Measurements from ENCODE around the gene MISP.

DNA sequence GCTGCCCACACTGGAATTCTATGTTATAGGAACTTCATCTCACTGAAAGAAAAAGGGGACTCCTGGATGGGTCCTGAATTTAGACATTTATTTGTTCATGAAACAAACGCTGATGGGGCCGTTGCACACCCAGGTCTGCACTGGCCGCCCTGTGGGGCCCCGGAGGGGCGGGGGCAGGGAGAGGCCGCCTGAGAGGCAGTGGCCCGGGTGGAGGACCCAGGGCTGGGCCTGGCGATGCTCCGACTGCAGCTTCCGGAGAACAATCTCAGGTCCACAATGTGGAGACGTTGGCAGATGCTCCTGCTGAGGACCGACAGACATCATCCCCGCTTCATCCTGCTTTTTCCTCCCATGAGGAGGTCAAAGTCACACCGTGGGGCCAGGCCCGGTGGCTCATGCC is 30.0 kb downstream of the MISP start:
- no peak for TF ChIP-seq EZH2 (IDR thresholded peaks at IDR 0.05; ENCODE audit: borderline replicate concordance, insufficient read depth, low read depth, low read length, poor library complexity, severe bottlenecking)
- TF ChIP-seq, protein P1, sequence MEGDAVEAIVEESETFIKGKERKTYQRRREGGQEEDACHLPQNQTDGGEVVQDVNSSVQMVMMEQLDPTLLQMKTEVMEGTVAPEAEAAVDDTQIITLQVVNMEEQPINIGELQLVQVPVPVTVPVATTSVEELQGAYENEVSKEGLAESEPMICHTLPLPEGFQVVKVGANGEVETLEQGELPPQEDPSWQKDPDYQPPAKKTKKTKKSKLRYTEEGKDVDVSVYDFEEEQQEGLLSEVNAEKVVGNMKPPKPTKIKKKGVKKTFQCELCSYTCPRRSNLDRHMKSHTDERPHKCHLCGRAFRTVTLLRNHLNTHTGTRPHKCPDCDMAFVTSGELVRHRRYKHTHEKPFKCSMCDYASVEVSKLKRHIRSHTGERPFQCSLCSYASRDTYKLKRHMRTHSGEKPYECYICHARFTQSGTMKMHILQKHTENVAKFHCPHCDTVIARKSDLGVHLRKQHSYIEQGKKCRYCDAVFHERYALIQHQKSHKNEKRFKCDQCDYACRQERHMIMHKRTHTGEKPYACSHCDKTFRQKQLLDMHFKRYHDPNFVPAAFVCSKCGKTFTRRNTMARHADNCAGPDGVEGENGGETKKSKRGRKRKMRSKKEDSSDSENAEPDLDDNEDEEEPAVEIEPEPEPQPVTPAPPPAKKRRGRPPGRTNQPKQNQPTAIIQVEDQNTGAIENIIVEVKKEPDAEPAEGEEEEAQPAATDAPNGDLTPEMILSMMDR (IDR thresholded peaks at IDR 0.05), result no peak
